IMR-90 (cell line): ENCODE data around the gene VTN.

Experiments
- CEBPB ChIP-seq: IDR thresholded peaks from 2 replicates; pipeline ENCODE4 v1.6.1; 2012; ENCODE audit warnings: low read depth, low read length, improper control_type of control experiment
- CHD1 ChIP-seq: IDR thresholded peaks from 2 replicates; pipeline ENCODE4 v1.6.1; 2012; ENCODE audit warnings: low read depth, low read length, improper control_type of control experiment
- FOS ChIP-seq: fragments of 150-350 bp; IDR thresholded peaks from 2 replicates; pipeline ENCODE4 v1.6.1; 2016; ENCODE audit warnings: low read depth, low read length
- MAFK ChIP-seq: IDR thresholded peaks from 2 replicates; pipeline ENCODE4 v1.6.1; 2012; ENCODE audit warnings: low read depth, low read length, improper control_type of control experiment
- MAZ ChIP-seq: IDR thresholded peaks from 2 replicates; pipeline ENCODE4 v1.6.1; 2012; ENCODE audit warnings: low read depth, mild to moderate bottlenecking, low read length, improper control_type of control experiment, moderate library complexity, borderline replicate concordance
- NFE2L2 ChIP-seq: fragments of 150-350 bp; IDR thresholded peaks from 2 replicates; pipeline ENCODE4 v1.6.1; 2016; ENCODE audit warnings: low read depth, mild to moderate bottlenecking, low read length
- POLR2A ChIP-seq: IDR thresholded peaks from 2 replicates; pipeline ENCODE4 v1.6.1; 2012; ENCODE audit warnings: mild to moderate bottlenecking, low read depth, low read length
- RAD21 ChIP-seq: IDR thresholded peaks from 2 replicates; pipeline ENCODE4 v1.6.1; 2012; ENCODE audit warnings: low read length, improper control_type of control experiment
- RFX5 ChIP-seq: IDR thresholded peaks from 2 replicates; pipeline ENCODE4 v1.8.0; 2012; ENCODE audit warnings: low read depth, mild to moderate bottlenecking, low read length, moderate library complexity
- SMC3 ChIP-seq: fragments of 150-350 bp; IDR thresholded peaks from 2 replicates; pipeline ENCODE4 v1.6.1; 2016; ENCODE audit warnings: low read depth, mild to moderate bottlenecking, antibody characterized with exemption, low read length, moderate library complexity
- TF ChIP-seq, protein P1 (sequence below): conservative IDR thresholded peaks from 2 replicates; pipeline ENCODE4 v1.5.1; 2012; ENCODE audit warnings: mild to moderate bottlenecking, low read depth, low read length, improper control_type of control experiment
- TF ChIP-seq, protein P2 (sequence below): fragments of 150-350 bp; IDR thresholded peaks from 2 replicates; pipeline ENCODE4 v1.6.1; 2017; ENCODE audit warnings: mild to moderate bottlenecking, antibody characterized with exemption, low read length, low read depth
- TF ChIP-seq, protein P3 (sequence below): fragments of 150-350 bp; IDR thresholded peaks from 2 replicates; pipeline ENCODE4 v1.6.1; 2016; ENCODE audit warnings: low read depth, mild to moderate bottlenecking, low read length, moderate library complexity, borderline replicate concordance

DNA sequence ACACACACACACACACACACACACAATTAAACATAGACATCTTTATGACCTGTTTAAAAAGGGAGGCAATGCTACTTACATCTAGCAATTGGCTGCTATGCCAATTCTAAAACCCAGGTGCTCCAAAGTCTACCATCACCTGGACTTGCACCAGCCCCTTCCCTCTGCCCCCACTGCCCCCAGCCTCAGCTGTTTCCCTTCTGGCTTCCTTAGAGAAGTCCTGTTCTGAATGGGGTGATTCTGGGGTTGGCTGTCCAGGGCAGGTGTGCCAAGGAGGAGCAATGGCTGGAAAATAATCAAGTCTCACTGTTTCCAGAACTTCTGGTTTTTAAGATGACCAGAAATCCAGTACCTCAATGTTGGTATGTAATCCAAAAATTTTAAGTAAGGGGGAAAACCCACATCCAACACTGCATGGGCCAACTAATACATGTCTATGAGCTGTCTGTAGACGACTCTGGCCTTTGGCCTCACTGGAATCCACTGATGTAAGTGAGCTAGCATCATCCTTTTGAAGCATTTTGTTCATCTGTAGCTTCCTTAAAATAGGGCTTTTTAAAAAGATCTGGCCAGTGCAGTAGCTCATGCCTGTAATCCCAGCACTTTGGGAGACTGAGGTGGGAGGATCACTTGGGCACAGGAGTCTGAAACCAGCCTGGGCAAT is 36.9 kb downstream of the VTN start:
- TF ChIP-seq, protein P1, sequence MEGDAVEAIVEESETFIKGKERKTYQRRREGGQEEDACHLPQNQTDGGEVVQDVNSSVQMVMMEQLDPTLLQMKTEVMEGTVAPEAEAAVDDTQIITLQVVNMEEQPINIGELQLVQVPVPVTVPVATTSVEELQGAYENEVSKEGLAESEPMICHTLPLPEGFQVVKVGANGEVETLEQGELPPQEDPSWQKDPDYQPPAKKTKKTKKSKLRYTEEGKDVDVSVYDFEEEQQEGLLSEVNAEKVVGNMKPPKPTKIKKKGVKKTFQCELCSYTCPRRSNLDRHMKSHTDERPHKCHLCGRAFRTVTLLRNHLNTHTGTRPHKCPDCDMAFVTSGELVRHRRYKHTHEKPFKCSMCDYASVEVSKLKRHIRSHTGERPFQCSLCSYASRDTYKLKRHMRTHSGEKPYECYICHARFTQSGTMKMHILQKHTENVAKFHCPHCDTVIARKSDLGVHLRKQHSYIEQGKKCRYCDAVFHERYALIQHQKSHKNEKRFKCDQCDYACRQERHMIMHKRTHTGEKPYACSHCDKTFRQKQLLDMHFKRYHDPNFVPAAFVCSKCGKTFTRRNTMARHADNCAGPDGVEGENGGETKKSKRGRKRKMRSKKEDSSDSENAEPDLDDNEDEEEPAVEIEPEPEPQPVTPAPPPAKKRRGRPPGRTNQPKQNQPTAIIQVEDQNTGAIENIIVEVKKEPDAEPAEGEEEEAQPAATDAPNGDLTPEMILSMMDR: no peak
- TF ChIP-seq, protein P2, sequence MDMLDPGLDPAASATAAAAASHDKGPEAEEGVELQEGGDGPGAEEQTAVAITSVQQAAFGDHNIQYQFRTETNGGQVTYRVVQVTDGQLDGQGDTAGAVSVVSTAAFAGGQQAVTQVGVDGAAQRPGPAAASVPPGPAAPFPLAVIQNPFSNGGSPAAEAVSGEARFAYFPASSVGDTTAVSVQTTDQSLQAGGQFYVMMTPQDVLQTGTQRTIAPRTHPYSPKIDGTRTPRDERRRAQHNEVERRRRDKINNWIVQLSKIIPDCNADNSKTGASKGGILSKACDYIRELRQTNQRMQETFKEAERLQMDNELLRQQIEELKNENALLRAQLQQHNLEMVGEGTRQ: no peak
- no peak for TF ChIP-seq CHD1
- no peak for TF ChIP-seq POLR2A
- no peak for TF ChIP-seq SMC3
- no peak for TF ChIP-seq RFX5
- no peak for TF ChIP-seq FOS
- TF ChIP-seq MAZ: no peak
- TF ChIP-seq RAD21: no peak
- TF ChIP-seq, protein P3, sequence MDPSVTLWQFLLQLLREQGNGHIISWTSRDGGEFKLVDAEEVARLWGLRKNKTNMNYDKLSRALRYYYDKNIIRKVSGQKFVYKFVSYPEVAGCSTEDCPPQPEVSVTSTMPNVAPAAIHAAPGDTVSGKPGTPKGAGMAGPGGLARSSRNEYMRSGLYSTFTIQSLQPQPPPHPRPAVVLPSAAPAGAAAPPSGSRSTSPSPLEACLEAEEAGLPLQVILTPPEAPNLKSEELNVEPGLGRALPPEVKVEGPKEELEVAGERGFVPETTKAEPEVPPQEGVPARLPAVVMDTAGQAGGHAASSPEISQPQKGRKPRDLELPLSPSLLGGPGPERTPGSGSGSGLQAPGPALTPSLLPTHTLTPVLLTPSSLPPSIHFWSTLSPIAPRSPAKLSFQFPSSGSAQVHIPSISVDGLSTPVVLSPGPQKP: no peak
- no peak for TF ChIP-seq MAFK
- no peak for TF ChIP-seq CEBPB
- no peak for TF ChIP-seq NFE2L2
